Sciatic nerve (tissue), 2 donors: ENCODE data around the gene ATP13A2. TPM values are rescaled to one million over a fixed set of nuclear protein-coding genes. Genes with fewer than 3 reads are reported as not detected.

Source experiments
- ATAC-seq: fragments of 200-7000 bp; cut with Tn5 transposase; one replicate; pipeline ENCODE4 v1.9.1; 2020; ENCODE audit warnings: mild to moderate bottlenecking, moderate library complexity
- DNase-seq: peaks from one replicate; pipeline ENCODE4 v3.0.0-alpha.2; 2020; ENCODE audit warnings: low spot score
- intact Hi-C: fragments of 100-400 bp; cut with DNase I; formaldehyde crosslinking; loops from one replicate; pipeline ENCODE4 v1.14.2; 2022
- total RNA-seq: library from RNA; stranded (reverse); fragmentation: NEBNext Ultra II Directional; extraction: Animal tissue kit (Norgen Biotek cat#: 25700); gene quantifications from one replicate; pipeline ENCODE4 v1.2.1, GENCODE V29; 2021
- donor health status: DM: no; HTN: no; CAD: no.
- donor health status: DM: no; HTN: no; CAD: no.

The ATP13A2 gene, protein sequence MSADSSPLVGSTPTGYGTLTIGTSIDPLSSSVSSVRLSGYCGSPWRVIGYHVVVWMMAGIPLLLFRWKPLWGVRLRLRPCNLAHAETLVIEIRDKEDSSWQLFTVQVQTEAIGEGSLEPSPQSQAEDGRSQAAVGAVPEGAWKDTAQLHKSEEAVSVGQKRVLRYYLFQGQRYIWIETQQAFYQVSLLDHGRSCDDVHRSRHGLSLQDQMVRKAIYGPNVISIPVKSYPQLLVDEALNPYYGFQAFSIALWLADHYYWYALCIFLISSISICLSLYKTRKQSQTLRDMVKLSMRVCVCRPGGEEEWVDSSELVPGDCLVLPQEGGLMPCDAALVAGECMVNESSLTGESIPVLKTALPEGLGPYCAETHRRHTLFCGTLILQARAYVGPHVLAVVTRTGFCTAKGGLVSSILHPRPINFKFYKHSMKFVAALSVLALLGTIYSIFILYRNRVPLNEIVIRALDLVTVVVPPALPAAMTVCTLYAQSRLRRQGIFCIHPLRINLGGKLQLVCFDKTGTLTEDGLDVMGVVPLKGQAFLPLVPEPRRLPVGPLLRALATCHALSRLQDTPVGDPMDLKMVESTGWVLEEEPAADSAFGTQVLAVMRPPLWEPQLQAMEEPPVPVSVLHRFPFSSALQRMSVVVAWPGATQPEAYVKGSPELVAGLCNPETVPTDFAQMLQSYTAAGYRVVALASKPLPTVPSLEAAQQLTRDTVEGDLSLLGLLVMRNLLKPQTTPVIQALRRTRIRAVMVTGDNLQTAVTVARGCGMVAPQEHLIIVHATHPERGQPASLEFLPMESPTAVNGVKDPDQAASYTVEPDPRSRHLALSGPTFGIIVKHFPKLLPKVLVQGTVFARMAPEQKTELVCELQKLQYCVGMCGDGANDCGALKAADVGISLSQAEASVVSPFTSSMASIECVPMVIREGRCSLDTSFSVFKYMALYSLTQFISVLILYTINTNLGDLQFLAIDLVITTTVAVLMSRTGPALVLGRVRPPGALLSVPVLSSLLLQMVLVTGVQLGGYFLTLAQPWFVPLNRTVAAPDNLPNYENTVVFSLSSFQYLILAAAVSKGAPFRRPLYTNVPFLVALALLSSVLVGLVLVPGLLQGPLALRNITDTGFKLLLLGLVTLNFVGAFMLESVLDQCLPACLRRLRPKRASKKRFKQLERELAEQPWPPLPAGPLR
- total RNA-seq: 40.8 TPM

DNA sequence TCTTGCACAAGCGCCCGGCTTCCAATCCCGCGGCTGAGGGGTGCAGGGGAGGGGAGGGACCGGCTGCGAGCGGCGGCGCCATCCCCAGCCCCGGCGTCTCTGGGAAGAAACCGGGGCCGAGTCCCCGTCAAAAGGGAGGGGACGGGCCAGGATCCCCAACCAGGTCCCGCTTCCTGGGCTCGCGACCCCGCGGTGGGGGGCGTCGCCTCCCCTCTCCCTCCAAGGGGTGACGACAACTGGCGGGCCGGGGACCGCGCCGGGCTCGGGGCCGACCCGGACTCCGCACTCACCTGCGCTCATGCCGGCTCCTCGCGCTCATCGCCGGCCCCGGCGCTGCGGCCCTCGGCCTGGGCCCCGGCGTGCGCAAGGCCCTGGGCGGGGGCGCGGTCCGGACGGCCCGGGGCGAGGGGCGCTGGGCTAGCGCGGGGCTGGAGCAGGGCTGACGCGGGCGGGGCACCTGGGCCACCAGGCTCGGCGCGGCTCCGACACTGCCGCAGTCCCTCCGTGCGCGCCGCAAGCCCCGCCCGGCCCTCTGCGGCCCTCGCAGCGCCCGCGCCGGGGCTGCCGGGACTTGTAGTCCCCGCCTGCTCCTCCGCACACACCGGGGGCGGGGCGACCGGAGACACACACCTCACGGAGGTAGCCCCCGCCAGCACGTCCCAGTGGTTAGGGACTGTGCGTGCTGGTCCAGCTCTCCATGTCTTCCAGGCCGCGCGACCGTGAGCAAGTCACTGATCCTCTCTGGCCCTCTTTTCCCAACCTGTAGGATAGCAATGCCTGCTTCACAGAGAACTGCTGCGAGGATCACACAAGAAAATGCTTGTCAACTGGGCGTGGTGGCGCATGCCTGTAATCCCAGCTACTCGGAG is at the start of gene ATP13A2:
Gene ATP13A2 (minus strand): TSS at position 490 of the 869 bp plus-strand sequence. CDS start 190 bp downstream, at position 300.
- DNase-seq: peak; percentile 79
- ATAC-seq: peak; percentile 78
- intact Hi-C loops: no loop called here

DNA sequence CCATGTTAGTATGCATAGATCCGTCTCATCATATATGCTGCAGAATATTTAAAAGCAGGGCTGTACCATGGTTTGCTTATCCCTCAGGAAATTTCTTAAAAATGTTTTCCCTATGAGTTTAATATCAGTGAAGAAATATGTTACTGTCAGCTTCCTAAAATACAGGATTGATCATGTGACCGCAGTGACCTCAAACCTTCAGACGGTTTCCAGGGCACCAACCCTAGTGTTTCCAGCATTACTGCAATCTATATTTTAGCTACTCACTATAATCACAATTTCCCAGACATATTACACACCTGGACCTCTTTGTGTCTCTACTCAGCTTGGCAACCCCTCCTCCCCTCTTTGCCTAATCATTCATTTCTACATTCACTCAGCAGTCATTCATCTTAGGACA is 49.8 kb upstream of the ATP13A2 start:
- intact Hi-C loops: loop anchor here (5.0 kb wide), 1 partner anchor 176 kb away; no protein-coding TSS in a partner anchor
- ATAC-seq: no peak
- no peak for DNase-seq

DNA sequence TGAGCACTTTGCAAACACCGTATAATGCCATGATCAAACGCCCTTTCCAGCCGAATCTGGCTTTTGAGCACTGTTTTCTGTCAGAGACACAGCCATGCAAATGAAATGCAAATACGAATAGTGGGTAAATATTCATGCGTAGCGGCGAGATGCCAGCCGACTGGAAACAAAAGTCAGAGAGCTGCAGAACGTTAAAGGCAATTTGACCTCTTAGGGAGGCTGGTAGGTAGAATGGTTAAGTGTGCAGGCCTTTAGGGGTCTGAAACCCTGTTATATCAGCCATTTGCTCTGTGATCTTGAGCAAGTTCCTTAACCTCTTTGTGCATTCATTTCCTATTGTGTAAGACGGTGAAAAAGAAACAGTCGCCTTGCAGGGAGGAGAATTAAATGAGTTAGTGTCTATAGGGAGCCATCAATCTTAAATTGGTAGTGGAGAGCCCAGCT is 48.6 kb upstream of the ATP13A2 start:
- intact Hi-C loops: loop anchor here (5.0 kb wide), 1 partner anchor 177 kb away; no protein-coding TSS in a partner anchor
- DNase-seq (no peak), ATAC-seq (no peak)

DNA sequence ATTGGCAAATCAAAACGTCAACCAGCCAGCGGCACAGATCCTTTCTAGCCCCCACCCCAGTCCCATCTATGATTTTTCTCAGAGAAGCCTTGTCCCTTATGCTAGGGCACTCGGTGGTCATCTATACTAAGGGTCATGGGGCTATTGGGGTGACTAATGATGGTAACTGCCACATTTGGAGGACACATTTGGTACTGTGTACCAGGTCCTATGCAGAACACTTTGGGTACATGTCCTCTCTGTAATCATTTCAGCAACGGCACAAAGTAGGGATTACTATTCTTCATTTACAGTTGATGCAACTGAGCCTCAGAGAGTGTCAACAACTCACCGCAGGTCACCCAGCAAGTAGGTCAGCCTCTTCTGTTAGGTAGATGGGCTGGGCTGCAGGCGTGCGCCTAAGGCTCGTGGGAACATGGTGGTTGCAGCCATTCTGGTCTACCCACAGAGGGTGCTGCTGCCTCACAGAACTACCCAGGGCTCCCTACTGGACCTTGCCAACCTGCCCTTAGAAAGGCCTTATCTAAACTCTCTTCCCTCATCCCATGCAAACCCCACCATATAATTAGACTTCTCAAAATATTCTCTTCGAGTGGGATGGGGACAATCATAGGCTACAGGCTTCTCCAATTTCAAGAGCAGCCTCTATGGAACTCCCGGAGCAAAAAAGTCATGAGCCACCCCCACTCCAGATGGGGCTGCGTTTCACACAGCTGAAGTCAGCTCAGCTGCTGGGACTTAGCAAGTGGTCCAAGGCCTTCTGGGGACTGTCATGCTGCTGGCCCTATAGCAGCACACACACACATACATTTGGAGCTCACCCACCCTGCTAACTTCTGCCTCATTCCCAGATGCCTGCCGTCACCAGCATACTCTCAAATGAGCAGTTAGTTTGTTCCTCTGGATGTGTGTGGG is 47.9 kb upstream of the ATP13A2 start:
- peak; percentile 83 for ATAC-seq
- intact Hi-C loops: loop anchor here (5.0 kb wide), 1 partner anchor 178 kb away; no protein-coding TSS in a partner anchor
- peak; percentile 74 for DNase-seq

DNA sequence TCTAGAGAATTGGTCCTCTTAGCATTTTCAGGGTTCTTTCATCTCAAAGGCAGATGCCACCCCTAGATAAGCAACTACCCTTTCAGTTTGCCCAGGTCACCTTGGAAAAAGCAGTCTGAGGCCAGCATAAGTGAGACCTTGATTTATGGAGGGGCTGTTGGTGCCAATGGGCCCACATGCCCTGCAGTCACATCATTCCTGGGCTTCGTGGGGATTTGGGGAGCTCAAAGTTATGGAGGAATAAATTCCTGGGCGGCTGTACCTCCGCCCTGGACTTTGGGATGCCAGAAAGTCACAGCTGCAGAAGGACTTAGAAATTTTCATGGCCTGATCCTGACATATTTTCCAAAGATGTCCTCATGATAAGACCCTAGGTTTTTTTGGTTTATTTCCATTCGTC is 44.8 kb upstream of the ATP13A2 start:
- DNase-seq (no peak), ATAC-seq (no peak)
- intact Hi-C loops: no loop called here

DNA sequence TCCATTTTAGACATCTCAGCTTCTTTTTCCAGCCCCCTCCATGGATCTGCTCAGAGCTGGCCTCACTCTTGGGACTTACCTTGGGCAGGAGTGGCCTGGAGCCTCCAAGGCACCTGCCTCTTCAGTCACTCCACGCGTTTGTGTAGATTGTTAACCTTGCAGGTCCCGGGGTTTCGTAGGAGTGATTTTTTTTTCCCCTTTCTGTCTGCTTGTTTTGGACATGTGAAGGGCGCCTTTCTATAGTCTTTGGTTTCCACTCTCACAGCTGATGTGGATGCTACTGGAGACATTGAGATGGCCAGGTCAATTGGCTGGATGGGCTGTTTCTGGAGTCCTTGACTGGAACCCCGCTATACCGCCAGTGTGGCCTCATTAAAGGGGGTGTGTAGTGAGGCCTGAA is 44.1 kb upstream of the ATP13A2 start:
- no peak for ATAC-seq
- no peak for DNase-seq
- intact Hi-C loops: no loop called here

DNA sequence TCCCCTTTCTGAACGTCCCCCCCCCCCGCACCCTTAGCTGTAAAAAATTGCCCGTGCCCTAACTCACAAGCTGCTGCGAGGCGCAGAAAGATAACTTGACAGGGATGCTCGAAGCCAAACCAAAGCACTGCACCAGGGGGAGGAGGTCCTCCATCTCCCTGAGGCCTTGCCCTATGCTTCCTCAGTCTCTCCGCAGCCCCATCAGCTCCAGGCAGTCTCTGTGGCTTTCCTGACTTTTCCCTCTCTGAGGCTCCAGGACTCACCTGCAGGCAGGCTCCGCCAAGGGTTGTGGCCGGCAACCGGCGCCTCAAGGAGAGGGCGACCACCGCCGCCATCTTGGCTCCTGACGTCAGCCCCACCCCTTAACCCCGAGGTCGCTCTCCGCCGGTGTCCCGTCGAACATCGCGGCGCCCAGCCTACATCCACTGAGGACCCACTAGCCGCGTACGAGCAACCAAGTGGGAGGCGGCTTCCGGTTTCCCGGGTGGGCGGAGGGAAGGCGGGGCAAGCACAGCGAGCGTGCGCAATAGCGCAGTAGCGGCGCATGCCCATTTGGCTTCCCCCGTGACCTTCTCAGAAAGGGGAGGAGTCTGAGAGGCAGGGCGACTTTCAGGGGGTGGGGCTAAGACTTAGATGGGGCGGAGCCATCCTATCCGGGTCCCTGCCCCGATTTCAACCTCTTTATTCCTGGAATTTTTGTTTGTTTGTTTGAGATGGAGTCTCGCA is 42.1 kb upstream of the ATP13A2 start, which contains the start of gene SDHB:
Gene SDHB (minus strand): TSS at position 348 of the 726 bp plus-strand sequence. CDS start 13 bp downstream, at position 335.
- DNase-seq (peak; percentile 99), ATAC-seq (peak; percentile 99)
- intact Hi-C loops: no loop called here

DNA sequence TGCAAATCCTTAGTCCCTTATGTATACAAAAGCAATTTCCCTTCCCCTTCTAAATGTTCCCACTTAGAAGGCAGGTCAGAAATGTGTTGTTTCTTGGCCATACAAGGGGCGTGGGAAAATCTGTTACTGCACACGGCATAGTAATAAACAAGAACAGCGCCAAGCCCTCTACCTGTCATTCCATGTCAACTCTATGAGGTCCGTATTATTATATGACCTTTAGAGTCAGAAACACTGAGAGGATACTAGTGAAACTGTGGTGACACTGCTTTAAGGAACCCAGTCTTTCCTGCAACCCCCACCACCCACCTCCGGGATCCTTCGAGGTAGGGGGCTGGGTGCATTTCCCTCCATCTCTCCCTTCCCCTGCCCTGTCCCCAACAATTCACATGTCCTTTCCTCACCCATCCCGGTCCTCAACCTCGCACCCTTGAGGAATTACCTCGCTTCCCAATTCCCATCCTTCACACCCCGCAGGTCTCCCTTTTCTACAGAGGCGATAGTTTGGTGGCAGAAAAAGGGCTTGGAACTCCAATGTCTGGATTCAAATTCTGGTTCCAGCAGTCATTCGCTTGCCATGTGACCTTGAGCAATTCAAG is 41.5 kb upstream of the ATP13A2 start:
- DNase-seq (no peak), ATAC-seq (no peak)
- intact Hi-C loops: no loop called here

DNA sequence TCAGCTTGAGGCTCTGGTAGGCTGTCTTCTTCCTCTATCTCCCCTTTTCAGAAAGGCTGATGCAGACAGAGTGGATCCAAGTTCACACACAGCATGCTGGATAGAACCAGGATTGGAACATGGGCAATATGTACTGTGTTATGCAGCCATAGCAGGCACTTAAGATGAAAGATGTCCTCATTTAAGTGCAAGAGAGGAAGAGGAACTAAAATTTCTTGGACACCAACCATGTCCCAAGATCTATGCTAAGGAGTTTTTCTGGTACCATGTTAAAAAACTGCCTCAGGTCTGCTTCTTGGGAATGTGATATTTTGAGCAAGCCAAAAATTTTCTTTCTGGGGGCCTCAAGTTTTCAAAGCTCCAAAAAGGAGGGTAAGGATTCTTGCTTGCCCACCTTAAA is 40.9 kb upstream of the ATP13A2 start:
- DNase-seq: no peak
- intact Hi-C loops: no loop called here
- ATAC-seq: no peak

DNA sequence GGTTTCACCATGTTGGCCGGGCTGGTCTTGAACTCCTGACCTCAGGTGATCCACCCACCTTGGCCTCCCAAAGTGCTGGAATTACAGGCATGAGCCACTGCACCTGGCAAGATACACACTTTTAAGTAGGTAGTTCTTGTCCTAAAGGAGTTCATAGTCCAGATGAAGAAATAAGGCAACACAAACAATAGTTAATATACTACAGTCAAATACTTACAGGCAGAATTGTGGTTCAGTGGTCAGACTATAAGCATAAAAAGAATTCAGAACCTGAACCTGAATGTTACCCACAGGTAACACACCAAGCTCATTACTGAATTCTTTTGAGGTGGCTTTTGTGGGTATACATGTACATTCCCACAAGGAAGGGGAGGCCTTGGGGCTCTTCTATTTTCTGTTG is 40.3 kb upstream of the ATP13A2 start:
- DNase-seq (no peak), ATAC-seq (no peak)
- intact Hi-C loops: no loop called here

DNA sequence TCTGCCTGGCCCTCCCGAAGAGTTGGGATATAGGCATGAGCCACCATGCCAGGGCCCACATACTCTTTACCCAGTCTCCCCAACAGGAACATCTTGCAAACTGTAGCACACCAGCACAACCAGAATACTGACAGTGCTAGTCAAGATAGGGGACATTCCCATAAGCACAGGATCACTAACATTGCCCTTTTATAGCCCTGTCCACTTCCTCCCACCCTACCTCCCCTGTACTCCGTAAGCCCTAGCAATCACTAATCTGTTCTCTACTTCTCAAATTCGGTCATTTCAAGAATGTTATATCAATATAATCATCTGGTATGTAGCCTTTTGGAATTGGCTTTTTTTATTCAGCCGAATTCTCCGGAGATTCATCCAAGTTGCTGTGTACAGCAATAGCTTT is 36.2 kb upstream of the ATP13A2 start:
- DNase-seq: no peak
- ATAC-seq: no peak
- intact Hi-C loops: loop anchor here (5.0 kb wide), 1 partner anchor 96 kb away; no protein-coding TSS in a partner anchor

DNA sequence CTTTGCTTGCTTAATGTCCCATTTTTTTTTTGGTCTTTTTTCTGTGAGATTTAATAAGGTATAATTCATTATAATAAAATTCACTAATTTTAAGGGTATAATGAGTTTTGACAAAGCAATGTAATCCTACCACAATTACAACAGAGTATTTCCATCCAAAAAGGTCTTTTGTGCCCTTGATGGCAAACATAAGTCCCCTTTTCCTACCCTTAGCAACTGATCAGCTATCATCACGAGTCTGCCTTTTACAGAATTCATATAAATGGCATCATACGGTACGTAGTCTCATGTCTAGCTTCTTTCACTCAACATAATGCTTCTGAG is 34.6 kb upstream of the ATP13A2 start:
- no peak for ATAC-seq
- no peak for DNase-seq
- intact Hi-C loops: loop anchor here (5.0 kb wide), 1 partner anchor 94 kb away; no protein-coding TSS in a partner anchor

DNA sequence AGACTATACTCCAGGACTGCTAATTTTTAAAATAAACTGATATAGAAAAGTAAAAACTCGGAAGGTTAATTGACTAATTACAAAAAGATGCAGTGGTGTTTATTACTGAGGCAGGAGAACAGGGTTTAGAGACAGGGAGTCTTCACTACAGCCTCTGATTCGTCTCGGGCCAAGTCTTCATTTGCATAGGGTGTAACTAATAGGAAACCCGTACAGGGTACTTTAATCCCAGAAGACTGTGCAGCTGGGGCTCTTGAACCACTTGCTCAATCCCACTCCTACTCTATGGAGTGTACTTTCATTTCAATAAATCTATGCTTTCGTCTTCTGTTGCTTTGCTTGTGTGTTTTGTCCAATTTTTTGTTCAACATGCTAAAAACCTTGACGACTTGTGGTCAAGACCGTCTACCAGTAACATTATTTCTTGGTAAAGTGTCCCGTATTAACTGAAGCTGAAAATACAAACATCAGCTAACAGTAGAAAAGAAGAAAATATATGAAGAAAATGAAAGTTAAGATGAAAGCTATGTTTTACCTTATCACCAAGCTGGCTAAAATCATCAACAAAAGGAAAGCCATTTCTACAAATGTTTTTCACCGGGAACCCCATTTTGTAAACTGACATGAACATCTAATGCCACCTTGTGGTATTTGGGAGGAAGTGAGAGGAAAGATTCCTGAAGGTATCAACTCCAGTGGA is 34.1 kb upstream of the ATP13A2 start:
- DNase-seq (no peak), ATAC-seq (peak; percentile 82)
- intact Hi-C loops: loop anchor here (5.0 kb wide), 1 partner anchor 93 kb away; no protein-coding TSS in a partner anchor

DNA sequence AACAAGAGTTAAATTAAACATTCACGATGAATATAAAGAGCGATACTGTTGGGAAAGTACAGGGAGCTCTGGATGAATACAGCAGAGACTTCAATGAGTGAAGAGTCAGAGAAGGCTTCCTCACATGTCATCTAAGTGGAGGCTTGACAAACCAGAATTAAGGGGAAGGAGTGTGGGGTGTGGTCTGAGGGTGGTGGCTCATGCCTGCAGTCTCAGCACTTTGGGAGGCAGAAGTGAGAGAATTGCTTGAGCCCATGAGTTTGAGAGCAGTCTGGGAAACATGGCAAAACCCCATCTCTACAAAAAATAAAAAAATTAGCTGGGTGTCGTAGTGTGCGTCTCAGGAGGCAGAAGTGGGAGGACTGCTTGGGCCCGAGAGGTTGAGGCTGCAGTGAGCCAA is 33.4 kb upstream of the ATP13A2 start:
- intact Hi-C loops: loop anchor here (5.0 kb wide), 1 partner anchor 93 kb away; no protein-coding TSS in a partner anchor
- DNase-seq: no peak
- peak; percentile 66 for ATAC-seq

DNA sequence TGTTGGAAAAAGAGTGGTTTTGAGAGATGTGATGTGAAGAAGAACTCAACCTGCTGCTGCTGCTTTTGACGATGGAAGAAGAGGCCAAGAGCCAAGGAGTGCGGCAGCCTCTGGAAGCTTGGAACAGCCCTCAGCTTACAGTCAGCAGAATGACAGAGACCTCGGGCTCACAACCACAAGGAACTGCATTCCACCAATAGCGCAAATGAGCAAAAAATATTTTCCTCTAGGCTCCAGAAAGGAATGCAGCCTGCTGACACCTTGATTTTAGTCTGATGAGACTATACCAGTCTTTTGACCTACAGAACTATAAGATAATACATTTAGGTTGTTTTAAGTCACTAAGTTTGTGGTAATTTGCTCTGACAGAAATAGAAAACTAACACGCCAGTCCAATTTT is 31.9 kb upstream of the ATP13A2 start:
- ATAC-seq: no peak

More for the DNA sequence above, 31.9 kb upstream of the ATP13A2 start:
- no peak for DNase-seq
- intact Hi-C loops: no loop called here
